ENCODE data around the gene MICU1.
"Not testable (repeated sequence)": the region's sequence is repeated elsewhere in the genome, so short reads cannot be mapped to it uniquely, and the experiment has no call there.

MICU1 gene

GRCh38 chr10:72625608-72626443 lies at the start of gene MICU1:
MICU1 (minus strand) TSS chr10:72626079; CDS start chr10:72566793, 59,286 bp downstream.
- DNase-seq, result peak; percentile 92 to 93

- DNase-seq, result not testable (repeated sequence)
Observed at GRCh38 chr10:72674174-72674573, 48.3 kb upstream of the MICU1 start.

GRCh38 chr10:72673280-72673679 lies 47.4 kb upstream of the MICU1 start:
- no peak for DNase-seq

GRCh38 chr10:72667207-72667864 lies 41.5 kb upstream of the MICU1 start:
- no peak for DNase-seq

- no peak for DNase-seq
Observed at GRCh38 chr10:72665925-72666324, 40.0 kb upstream of the MICU1 start.

- DNase-seq, result no peak
Observed at GRCh38 chr10:72663971-72664370, 38.1 kb upstream of the MICU1 start.

GRCh38 chr10:72661431-72661830 lies 35.6 kb upstream of the MICU1 start:
- no peak for DNase-seq

- DNase-seq, result no peak
Observed at GRCh38 chr10:72660220-72660619, 34.3 kb upstream of the MICU1 start.

- DNase-seq, result no peak
Observed at GRCh38 chr10:72659694-72660093, 33.8 kb upstream of the MICU1 start.

GRCh38 chr10:72658696-72659400 lies 33.0 kb upstream of the MICU1 start:
- no peak for DNase-seq

GRCh38 chr10:72654720-72655119 lies 28.8 kb upstream of the MICU1 start:
- DNase-seq, result no peak

GRCh38 chr10:72653383-72654096 lies 27.7 kb upstream of the MICU1 start:
- DNase-seq, result no peak

- DNase-seq, result no peak
Observed at GRCh38 chr10:72649291-72649690, 23.4 kb upstream of the MICU1 start.

GRCh38 chr10:72648301-72648700 lies 22.4 kb upstream of the MICU1 start:
- no peak for DNase-seq

GRCh38 chr10:72646971-72647370 lies 21.1 kb upstream of the MICU1 start:
- DNase-seq, result not testable (repeated sequence)

- DNase-seq, result no peak
Observed at GRCh38 chr10:72645263-72645858, 19.5 kb upstream of the MICU1 start.

GRCh38 chr10:72642318-72642717 lies 16.4 kb upstream of the MICU1 start:
- no peak for DNase-seq

- no peak for DNase-seq
Observed at GRCh38 chr10:72639441-72639873, 13.6 kb upstream of the MICU1 start.

GRCh38 chr10:72638586-72639440 lies 12.9 kb upstream of the MICU1 start:
- DNase-seq, result no peak

GRCh38 chr10:72637398-72637857 lies 11.5 kb upstream of the MICU1 start:
- DNase-seq, result peak in 1 of 2 donors; percentile 46

- DNase-seq, result no peak
Observed at GRCh38 chr10:72630144-72630543, 4.3 kb upstream of the MICU1 start.

GRCh38 chr10:72626444-72626754 lies 520 bp upstream of the MICU1 start:
- DNase-seq, result no peak
